ENCODE results near the gene ARID3B. TPM values are rescaled to one million over a fixed set of nuclear protein-coding genes. Genes with fewer than 3 reads are reported as not detected.
"Not testable (repeated sequence)": the region's sequence is repeated elsewhere in the genome, so short reads cannot be mapped to it uniquely, and the experiment has no call there.

ARID3B gene
- total and polyA plus RNA-seq, 2 experiments from 2014 or later, result 13.2 to 19.8 TPM

DNA sequence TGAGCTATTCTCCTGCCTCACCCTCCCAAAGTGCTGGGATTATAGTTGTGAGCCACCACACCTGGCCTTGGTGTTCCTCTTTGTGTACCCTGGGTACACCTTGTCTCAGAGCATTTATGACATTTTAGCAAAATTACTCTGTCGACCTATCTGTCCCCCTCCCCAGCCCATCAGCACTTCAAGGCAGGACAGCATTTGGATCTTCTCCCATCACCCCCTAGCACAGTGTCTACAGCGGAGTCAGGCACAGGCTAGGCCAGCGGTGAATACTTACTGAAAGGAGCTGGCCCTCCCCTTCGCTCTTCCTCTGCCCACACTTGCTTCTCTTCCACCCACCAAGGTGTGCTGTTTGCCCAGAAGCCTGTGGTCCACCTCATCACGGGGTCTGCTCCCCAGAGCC, 54.3 kb downstream of the ARID3B start:
- WGBS (ENCODE audit: low lambda C conversion rate, missing lambda C conversion rate), result 99% methylated on average over 5 of the region's 5 CpGs
- Histone ChIP-seq H2AFZ (no peak overlapping the region), H3K79me2 (no peaks in the 10 kb centered on the region), H3K9me2 (replicated peaks; ENCODE audit: insufficient read depth) (no peaks in the 10 kb centered on the region), H3K4me2 (no peak overlapping the region), H4K20me1 (ENCODE audit: insufficient read depth, poor library complexity, severe bottlenecking) (no peaks in the 10 kb centered on the region), H3K36me3 (replicated peaks; ENCODE audit: insufficient read depth, low read depth) (no peaks in the 10 kb centered on the region), H3K9me3 (ENCODE audit: low read depth) (no peaks in the 10 kb centered on the region), H3K27me3 (no peaks in the 10 kb centered on the region), H3K4me3 (no peak overlapping the region), H3K27ac (no peak overlapping the region), H3K4me1 (ENCODE audit: insufficient read depth) (no peaks in the 10 kb centered on the region)
- no peak for TF ChIP-seq EZH2phosphoT487 (IDR thresholded peaks at IDR 0.05; ENCODE audit: low read depth, severe bottlenecking, unreplicated experiment)
- no peak for TF ChIP-seq CTCF (IDR thresholded peaks at IDR 0.05; ENCODE audit: poor library complexity)
- TF ChIP-seq EZH2 (IDR thresholded peaks at IDR 0.05; ENCODE audit: borderline replicate concordance), result no peak
- DNase-seq (ENCODE audit: low spot score), result no peak

DNA sequence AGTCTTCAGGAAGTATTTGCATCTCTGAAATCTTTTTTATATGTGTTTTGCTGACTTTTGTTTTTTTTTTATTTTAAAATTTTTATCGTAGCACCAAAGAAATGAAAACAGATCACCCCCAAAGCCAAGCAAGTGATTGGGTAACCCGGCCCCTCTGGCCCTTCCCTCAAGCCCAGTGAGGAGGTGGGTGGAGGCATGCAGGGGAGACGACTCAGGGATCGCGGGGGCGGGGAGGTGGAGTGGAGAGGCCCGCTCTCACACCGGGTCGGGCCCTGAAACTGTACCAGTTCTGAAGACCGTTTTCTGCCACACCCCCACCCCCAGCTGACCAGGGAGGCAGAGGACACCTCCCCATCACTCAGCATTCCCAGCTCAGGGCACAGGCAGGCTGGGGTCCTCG, 55.7 kb downstream of the ARID3B start:
- H2AFZ ChIP-seq; H3K9me2 ChIP-seq (replicated peaks; ENCODE audit: insufficient read depth); H3K27me3 ChIP-seq; H3K4me3 ChIP-seq; H3K27ac ChIP-seq; H4K20me1 ChIP-seq (ENCODE audit: insufficient read depth, poor library complexity, severe bottlenecking); H3K79me2 ChIP-seq; H3K4me2 ChIP-seq; H3K36me3 ChIP-seq (replicated peaks; ENCODE audit: insufficient read depth, low read depth); H3K9me3 ChIP-seq (ENCODE audit: low read depth); DNase-seq (ENCODE audit: low spot score); H3K4me1 ChIP-seq (ENCODE audit: insufficient read depth): not testable (repeated sequence)
- WGBS (ENCODE audit: low lambda C conversion rate, missing lambda C conversion rate), result 83% methylated on average over 4 of the region's 11 CpGs

DNA sequence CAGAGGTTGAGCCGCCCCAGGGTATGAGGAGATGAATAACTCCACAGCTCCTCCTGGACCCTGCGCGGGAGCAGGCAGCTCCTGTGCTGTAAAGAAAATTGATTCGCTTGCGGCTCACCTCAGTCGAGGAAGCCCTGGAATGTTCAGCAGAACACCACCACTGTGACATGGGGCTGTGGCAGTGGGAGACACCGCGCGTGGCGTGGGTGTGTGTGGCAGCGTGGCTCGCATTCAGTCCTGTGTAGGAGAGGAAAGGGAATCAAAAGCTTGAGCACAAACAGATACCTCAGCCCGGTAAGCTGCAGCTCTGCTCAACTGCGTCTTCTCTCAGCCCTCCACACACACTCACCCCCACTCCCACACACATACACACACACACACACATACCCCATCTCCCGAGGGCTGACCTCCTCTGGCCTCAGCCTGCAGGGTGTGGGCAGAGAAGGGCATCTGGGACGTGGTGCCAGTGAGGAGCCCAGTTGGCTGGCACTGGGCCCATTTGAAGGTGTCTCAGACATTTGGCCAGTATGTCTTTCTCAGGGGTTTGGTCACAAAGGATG, 56.2 kb downstream of the ARID3B start:
- not testable (repeated sequence) for H3K4me3 ChIP-seq; H3K9me3 ChIP-seq (ENCODE audit: low read depth); H3K9me2 ChIP-seq (replicated peaks; ENCODE audit: insufficient read depth); H3K36me3 ChIP-seq (replicated peaks; ENCODE audit: insufficient read depth, low read depth); H4K20me1 ChIP-seq (ENCODE audit: insufficient read depth, poor library complexity, severe bottlenecking); H3K27ac ChIP-seq; H3K4me2 ChIP-seq; DNase-seq (ENCODE audit: low spot score); H3K79me2 ChIP-seq; H3K27me3 ChIP-seq; H2AFZ ChIP-seq; H3K4me1 ChIP-seq (ENCODE audit: insufficient read depth)
- 87% methylated on average over 14 of the region's 16 CpGs for WGBS (ENCODE audit: low lambda C conversion rate, missing lambda C conversion rate)

- no peak for TF ChIP-seq CTCF (IDR thresholded peaks at IDR 0.05; ENCODE audit: poor library complexity)
- TF ChIP-seq EZH2 (IDR thresholded peaks at IDR 0.05; ENCODE audit: borderline replicate concordance), result no peak
- TF ChIP-seq EZH2phosphoT487 (IDR thresholded peaks at IDR 0.05; ENCODE audit: low read depth, severe bottlenecking, unreplicated experiment), result no peak
- no peaks in the 10 kb centered on the region for H3K9me2 ChIP-seq (replicated peaks; ENCODE audit: insufficient read depth)
- DNase-seq (ENCODE audit: low spot score), result peak; percentile 85
- no peaks in the 10 kb centered on the region for H3K4me1 ChIP-seq (ENCODE audit: insufficient read depth)
- no peak overlapping the region for H3K4me3 ChIP-seq
- no peaks in the 10 kb centered on the region for H3K36me3 ChIP-seq (replicated peaks; ENCODE audit: insufficient read depth, low read depth)
- H2AFZ ChIP-seq, result no peak overlapping the region
- H3K4me2 ChIP-seq, result peak overlapping the region; percentile 71
- no peaks in the 10 kb centered on the region for H3K27me3 ChIP-seq
- H3K9me3 ChIP-seq (ENCODE audit: low read depth), result no peaks in the 10 kb centered on the region
- H3K27ac ChIP-seq, result no peak overlapping the region
- no peaks in the 10 kb centered on the region for H3K79me2 ChIP-seq
- H4K20me1 ChIP-seq (ENCODE audit: insufficient read depth, poor library complexity, severe bottlenecking), result no peaks in the 10 kb centered on the region
- WGBS (ENCODE audit: low lambda C conversion rate, missing lambda C conversion rate), result 51% methylated on average over 25 of the region's 26 CpGs
These were observed 57.3 kb downstream of the ARID3B start for GRCh38 chr15:74598126-74598842.
